NOMO-1 (cell line): Measurements from ENCODE around the gene ARFGAP3.
A peak's percentile ranks its signal among the peaks of the same experiment; 100 is the strongest.
"Not testable (repeated sequence)": the region's sequence is repeated elsewhere in the genome, so short reads cannot be mapped to it uniquely, and the experiment has no call there.

Experiments
- DNase-seq, 2 experiments: peaks; one replicate each; lab custom pipeline; 2025; ENCODE audit not compliant: unreplicated experiment in 2 of 2; lab: John Stamatoyannopoulos, UW

ARFGAP3 gene

GRCh38 chr22:42770941-42771647 lies 86.0 kb downstream of the ARFGAP3 start:
- no peak for DNase-seq

DNA sequence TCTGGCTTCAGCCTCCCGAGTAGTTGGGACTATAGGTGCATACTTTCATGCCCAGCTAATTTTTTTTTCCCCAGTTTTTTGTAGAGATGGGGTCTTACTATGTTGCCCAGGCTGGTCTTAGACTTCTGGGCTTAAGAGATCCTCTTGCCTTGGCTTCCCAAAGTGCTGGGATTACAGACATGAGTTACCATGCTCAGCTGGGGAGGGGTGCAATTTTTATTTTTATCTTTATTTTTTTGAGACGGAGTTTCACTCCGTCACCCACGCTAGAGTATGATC lies 86.7 kb downstream of the ARFGAP3 start:
- DNase-seq: no peak

- peak; percentile 43 to 45 for DNase-seq
Measured at GRCh38 chr22:42769574-42770447, 87.3 kb downstream of the ARFGAP3 start.

DNA sequence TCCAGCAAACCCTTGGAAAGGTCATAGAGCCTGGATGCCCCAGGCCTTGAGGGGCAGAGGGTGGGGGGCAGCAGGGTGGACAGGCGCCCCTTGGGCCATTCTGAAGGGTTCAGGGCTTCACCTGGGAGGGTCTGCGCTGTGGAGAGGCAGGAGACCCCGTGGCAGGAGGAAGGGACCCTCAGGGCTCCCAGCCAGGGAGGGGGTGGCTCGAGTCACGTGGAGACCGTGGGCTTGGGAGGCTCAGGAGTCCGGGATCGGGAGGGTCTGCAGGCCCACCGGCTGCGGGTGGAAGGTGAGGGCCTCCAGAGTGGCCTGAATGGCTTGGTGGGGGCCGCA lies 87.9 kb downstream of the ARFGAP3 start:
- DNase-seq: no peak

DNA sequence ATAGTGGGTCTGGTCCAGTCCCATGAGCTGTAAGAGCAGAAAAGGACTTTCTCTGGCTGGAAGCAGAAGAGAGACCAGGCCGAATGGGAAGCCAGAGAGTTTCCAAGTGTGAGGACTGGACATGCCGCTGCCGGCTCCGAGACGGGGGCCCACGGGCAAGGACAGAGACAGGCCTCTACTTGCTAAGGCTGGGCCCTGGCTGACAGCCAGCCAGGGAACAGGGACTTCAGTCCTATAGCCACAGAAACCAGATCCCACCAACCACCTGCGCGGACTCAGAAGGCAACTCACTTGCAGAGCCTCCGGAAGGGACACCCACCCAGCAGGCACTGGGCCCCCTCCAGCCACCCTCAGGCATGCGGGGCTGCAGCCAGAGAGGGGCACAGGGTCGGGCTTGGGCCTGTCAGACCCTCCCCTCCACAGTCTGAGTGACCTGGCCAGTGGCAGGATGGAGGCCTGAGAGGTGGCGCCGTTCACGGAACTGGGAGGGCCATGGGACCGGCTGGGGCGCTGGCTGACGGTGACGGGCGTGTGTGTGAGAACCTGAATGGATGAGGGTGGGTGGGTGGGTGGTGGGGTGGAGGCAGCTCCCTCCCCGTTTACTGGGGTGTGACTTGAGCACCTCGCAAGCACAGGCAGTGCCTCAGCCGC lies 88.6 kb downstream of the ARFGAP3 start:
- no peak for DNase-seq

DNA sequence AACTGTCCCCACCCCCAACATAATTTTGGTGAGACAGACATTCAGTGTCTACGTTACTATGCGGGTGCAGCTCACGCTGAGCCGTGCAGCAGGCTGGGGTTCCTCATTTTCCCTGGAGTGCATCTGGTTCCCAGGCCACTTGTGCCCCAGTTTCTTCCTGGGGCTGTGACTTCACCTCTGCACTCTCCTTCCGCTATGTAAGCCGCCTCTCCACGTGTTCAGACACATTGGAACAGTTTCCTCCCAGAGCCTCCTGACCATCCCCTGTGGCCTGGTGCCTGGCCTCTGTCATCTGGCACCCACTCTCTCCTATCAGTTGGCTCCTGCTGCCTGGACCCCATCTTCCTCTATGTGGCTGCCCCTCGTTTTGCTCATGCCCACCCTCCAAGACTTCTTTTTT lies 90.2 kb downstream of the ARFGAP3 start:
- DNase-seq: no peak

DNA sequence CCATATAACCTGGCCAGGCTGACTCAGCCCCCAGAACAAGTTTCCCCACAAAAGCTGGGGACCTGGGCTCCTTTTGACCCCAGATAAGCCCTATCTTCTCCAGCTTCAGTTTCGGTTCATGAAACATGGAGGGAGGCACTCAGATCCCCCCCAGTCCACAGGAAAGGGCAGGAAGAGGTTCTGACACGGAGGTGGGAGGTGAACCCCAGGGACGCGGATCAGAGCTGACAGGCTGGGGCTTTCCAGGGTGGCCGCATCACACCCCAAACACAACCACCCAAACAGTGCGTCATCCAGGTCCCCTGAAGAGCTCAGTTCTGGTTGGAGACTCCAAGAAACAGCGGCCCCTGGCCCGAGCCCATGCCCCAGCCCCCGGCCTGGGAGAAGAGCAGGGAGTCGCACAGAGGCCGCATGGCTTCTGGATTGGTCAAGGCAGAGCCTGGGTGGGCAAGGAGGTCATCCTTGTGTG lies 92.1 kb downstream of the ARFGAP3 start:
- DNase-seq: no peak

DNA sequence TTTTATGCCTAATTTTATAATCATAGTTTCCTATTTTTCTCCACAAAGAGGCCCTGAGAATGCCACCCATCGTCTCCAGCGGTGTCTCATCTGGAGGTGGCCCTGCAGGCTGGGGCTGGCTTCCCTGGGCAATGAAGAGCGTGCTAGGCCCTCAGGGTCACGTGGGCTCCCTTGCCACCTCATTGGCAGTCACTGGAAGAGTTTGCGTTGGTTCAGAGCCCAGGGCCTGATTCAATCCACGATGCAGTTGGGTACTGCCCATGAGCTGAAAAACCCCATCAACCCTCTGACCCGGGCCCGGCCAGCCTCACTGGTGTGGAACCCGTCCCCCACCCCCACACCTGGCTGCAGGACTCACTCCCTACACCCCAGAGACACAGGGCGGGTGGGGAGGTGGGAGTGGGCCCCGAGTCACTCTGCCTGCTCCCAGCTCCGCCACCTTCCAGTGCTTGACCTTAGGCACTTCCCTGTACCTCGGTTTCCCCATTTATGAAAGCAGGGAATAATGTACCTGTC lies 93.0 kb downstream of the ARFGAP3 start:
- no peak for DNase-seq

- no peak for DNase-seq
Measured at GRCh38 chr22:42760806-42761565, 96.1 kb downstream of the ARFGAP3 start.

DNA sequence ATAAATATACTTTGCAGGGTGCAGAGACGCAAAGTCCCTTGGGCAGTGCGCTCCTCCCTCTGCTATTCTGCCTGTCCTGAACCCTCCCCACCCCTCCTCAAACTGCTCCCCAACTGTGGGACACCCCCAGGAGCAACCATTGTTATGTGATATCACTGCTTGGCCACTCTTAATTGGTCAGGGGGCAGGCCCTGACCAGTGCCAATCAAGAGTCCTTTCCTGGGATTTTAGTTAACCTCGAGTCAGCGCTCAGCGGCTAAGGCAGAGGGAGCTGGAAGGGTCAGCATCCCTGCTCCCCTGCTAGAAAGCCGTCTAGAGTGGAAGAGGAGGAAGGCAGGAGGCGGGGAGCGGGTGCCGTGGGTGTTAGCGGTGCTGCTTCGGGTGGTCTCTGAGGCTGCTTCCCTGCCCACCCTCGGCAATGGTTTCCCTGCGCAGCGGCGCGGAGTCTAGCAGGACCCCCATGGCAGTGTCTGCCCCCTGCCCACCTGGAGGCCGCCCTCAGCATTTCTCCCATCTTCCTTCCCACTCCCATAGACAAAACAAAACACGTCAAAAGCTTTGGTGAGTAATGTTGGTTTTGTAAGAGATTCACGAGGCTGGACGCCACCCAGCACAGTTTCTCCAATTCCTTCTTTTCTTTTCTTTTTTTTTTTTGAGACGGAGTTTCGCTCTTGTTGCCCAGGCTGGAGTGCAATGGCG lies 98.0 kb downstream of the ARFGAP3 start:
- DNase-seq: no peak

DNA sequence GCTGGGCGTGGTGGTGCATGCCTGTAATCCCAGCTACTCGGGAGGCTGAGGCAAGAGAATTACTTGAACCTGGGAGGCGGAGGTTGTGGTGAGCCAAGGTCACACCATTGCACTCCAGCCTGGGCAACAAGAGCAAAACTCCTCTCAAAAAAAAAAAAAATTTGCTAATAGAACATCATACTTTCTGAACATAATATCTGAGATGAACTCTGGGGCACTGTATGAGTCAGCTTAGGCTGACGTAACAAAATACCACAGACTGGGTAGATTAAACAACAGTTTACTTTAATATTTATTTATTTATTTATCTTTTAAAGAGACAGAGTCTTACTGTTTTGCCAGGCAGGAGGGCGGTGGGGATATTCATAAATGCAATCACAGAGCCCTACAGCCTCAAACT lies 101.5 kb downstream of the ARFGAP3 start:
- DNase-seq: not testable (repeated sequence)

GRCh38 chr22:42755121-42755520 lies 102.0 kb downstream of the ARFGAP3 start:
- DNase-seq: not testable (repeated sequence)

DNA sequence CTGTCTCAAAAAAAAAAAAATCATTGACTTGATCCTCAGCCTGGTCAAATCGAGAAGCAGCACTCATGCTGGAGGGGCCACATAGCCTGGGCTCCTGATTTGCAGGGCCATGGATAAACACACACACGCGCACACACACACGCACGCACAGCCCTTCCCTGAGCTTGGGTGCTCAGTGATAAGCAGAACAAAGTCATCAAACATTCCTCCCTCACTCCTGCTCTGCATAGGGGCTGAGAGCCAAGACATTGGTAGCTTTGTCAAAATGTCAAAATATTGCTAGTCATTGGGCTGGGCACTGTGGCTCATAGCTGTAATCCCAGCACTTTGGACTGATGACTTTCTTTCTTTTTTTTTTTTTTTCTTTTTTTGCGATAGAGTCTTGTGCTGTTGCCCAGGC lies 102.4 kb downstream of the ARFGAP3 start:
- DNase-seq: no peak

GRCh38 chr22:42752912-42753311 lies 104.2 kb downstream of the ARFGAP3 start:
- DNase-seq: no peak

DNA sequence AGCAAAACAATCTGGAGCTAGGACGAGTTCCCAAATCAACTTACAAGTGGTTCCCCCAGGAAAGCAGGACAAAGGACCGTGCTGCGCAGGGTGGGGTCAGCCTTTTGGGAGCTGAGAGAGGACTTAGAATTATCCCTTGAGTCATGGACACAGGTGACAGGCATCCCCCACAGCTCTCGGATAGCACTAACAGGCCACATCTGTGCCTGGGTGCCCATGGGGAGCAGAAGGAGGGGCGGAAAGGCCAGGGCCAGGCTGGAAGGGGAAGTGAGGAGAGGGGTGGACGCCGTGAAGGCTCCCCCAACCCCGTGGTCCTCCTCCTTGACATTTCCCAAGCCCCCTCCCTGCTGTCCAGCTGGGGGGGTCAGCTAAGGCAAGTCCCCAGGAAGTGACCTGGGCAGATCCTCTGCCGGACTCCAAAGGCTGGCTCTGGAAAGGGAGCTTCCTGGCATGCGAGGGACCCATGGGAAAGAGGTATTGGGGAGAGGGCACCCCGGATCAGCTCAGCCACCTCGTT lies 104.8 kb downstream of the ARFGAP3 start:
- DNase-seq: no peak

GRCh38 chr22:42750421-42750820 lies 106.7 kb downstream of the ARFGAP3 start:
- DNase-seq: not testable (repeated sequence)

- no peak for DNase-seq
Measured at GRCh38 chr22:42747701-42748513, 109.2 kb downstream of the ARFGAP3 start.
